Activated CD8-positive, alpha-beta memory T cell treated with anti-CD3 and anti-CD28 coated beads for 36 hours (primary cell): ENCODE results near the gene RSKR. TPM values are rescaled to one million over a fixed set of nuclear protein-coding genes. Genes with fewer than 3 reads are reported as not detected.

Source experiments
- CTCF ChIA-PET: fragments of 350-600 bp; sonication (Branson Sonifier 250); formaldehyde crosslinking; loops from one replicate; lab custom pipeline; 2021; ENCODE audit warnings: antibody characterized with exemption; lab: Charles Lee
- POLR2A ChIA-PET: fragments of 350-600 bp; sonication (Branson Sonifier 250); formaldehyde crosslinking; loops from one replicate; lab custom pipeline; 2021; ENCODE audit warnings: antibody characterized with exemption; lab: Charles Lee
- total RNA-seq, 2 experiments: library from RNA; stranded (reverse); gene quantifications; one replicate each; pipeline ENCODE4 v1.2.3, GENCODE V29; 2021

RSKR gene
- total RNA-seq, 2 experiments from 2014 or later = 20.7 to 23.1 TPM

DNA sequence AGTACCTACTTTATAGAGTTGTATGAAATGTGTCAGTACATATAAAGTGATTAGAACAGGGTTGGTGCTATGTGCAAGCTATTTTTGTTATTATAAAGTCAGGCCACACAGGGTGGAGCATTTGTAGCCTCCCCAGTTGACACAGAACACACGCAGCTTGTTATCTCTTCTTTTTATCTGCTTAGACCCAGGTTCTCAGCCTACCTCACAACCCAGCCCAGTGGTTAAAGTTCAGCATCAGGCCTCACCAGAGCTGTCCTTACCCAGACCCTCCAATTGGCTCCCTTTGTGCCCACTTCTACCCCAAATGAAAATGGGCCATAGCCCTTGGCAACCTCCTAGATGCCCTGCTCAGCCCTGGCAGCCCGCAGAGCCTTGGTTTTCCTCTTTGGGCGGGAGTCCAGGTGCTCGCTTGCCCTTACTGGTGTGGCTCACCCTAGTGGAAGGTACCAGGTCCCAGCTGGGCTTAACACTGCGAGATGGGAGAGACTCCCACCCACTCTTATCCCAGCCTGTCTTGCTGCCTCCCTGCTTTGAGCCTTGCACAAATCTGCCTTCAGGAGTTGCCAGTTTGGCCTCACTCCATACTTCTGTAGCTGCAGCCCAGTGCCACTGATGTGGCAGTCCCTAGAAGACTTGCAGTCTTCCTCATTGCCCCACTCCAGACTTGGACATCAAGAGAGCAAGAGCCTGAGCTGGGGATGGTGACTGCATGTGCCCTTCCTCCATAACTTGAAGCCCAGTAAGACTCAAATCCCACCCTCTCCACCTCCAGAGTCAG lies 41.5 kb downstream of the RSKR start:
- CTCF ChIA-PET = interaction anchor here (1.0 to 2.1 kb wide), 2 partner anchors 18 to 25 kb away, joined by 3 to 10 read pairs; no protein-coding TSS in a partner anchor
- POLR2A ChIA-PET = interaction anchor here (0.6 to 1.5 kb wide), 5 partner anchors 21 to 147 kb away, joined by 3 to 5 read pairs (median 3); partner anchors contain the start of gene RPL23A

DNA sequence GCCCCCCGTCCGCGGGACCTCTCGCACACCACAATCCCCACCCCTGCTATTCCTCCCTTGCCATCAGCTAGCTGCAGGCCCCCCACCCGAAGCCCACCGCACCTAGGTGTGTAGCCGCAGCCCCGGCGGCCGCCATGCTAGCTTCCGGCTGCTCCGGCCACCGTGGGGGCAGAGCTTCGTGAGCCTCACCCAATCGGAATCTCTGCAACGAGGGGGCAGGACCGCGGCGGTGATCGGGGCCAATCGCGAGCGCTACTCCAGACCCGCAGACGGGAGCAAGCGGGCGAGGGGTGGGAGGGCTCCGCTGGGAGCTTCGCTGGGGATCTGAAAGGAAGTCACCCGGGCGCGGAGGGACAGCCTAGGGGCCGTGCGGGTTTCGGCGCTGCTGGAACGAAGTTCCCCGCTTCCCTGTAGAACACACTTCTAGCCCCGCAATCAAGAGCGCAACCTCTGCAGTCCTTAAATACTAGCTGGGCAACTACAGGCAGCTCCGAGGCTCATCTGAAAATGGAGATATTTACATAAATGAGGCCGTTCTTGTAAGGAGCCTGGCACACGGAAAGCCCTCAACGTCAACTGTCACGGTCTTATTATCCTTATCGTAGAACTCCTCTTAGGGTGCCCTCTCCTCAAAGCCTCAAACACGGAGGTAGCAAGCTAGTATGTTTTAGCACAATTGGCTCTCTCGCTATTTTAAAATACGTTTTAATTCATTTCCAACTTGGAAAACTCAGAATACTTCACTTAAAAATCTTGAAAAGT lies 42.4 kb downstream of the RSKR start, which contains the start of gene PIGS:
Gene PIGS, minus strand, starts transcription at position 164 of the 762 bp plus-strand sequence. Its CDS starts 28 bp downstream, at position 136.
- ChIA-PET POLR2A (interaction anchor here (0.6 to 1.8 kb wide), 10 partner anchors 20 to 236 kb away, joined by 3 to 8 read pairs (median 4); partner anchors contain the start of genes BLTP2, RPL23A and TNFAIP1), CTCF (interaction anchor here (0.7 to 2.1 kb wide), 5 partner anchors 9 to 42 kb away, joined by 3 to 10 read pairs (median 3); no protein-coding TSS in a partner anchor)

DNA sequence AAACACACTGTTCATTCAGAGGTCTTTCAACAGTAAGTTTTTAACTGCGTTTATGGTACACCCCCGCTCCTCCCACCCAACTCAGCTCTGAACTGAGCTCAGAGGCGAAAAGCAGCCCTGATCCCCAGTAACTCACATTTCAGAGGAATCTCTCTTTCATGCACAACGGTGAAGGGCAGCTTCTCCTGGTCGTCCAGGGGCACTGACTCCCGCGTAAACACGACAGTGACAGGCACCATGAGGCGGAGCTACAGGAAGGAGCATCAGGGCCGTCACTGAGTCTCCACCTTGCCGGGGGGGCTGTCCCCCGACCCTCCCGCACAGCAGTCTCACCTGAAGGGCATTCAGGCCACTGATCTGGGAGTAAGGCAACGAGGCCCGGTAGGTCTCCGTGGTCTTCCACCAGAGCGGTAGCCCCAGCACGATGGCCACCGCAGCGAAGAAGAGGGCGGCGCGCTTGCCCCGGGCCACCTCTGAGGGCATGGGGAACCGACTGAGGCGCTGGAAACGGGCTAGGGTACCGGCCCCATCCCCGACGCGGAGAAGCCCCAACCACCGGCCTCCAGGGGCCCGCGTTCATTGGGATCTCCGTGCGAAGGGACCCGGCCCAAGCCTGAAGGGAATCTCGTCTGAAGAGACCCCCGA lies 43.1 kb downstream of the RSKR start:
- ChIA-PET POLR2A (interaction anchor here (0.6 to 1.8 kb wide), 7 partner anchors 21 to 235 kb away, joined by 3 to 8 read pairs (median 4); partner anchors contain the start of genes BLTP2, RPL23A and TNFAIP1), CTCF (interaction anchor here (0.6 to 2.1 kb wide), 8 partner anchors 10 to 218 kb away, joined by 3 to 10 read pairs (median 4); no protein-coding TSS in a partner anchor)

- POLR2A ChIA-PET = no interaction called here
- CTCF ChIA-PET = interaction anchor here (1.2 kb wide), 1 partner anchor 16 kb away, joined by 5 read pairs; no protein-coding TSS in a partner anchor
These were observed 44.5 kb downstream of the RSKR start for GRCh38 chr17:28569446-28569845.

DNA sequence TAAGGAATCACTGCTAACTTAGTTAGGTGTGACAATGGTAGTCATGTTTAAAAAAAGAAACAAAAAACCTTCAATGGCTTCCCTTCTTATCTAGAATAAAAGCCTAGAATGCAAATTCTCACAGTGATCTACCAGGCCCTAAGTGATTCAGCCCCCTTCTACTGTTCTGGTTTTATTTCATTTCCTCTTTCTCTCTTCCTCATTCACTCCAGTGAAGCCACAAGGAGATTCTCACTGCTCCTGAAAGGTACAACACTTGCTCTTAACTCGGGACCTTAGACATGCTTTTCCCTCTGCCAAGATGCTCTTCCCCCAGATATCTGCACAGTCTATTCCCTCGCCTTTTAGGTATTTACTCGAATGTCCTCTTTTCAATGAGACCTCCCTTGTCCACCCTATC lies 46.4 kb downstream of the RSKR start:
- ChIA-PET CTCF (no interaction called here), POLR2A (no interaction called here)

DNA sequence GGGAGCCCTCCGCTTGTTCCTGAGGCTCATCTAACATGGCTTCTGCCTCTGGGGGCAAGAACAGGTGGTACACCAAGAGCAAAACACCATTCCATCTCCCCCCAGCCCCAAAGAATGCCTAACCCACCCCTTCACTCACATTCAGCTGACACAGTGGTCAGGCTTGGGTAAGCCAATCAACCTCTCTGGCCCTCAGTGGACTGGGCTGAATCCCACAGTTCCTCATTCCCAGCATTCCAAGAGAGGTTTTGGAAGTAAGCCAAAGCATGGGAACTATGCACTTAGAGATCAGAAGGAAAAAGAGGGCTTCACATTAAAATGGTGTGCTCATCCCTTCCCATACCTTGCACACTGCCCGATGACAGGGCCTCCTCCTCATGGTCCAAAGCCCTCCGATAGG lies 50.5 kb downstream of the RSKR start:
- CTCF ChIA-PET = no interaction called here
- POLR2A ChIA-PET = no interaction called here

Other genes with a start within 250 kb of the RSKR start
- not detected for gene SEBOX, start 249.0 kb downstream of the RSKR start, total RNA-seq
- gene VTN, start 243.9 kb downstream of the RSKR start, total RNA-seq = under 1 TPM; 0.13 to 0.38 TPM
- 10 to 100 TPM; 34.8 to 35.3 TPM for gene SARM1, start 242.5 kb downstream of the RSKR start, total RNA-seq
- gene SLC46A1, start 208.0 kb downstream of the RSKR start, total RNA-seq = 1 to 10 TPM; 6.6 to 6.7 TPM
- not detected for gene SLC13A2, start 140.5 kb downstream of the RSKR start, total RNA-seq
- gene FOXN1, start 107.8 kb downstream of the RSKR start, total RNA-seq = not detected
- gene UNC119, start 61.6 kb downstream of the RSKR start, total RNA-seq = 10 to 100 TPM; 27.8 to 35.8 TPM
- gene PIGS, start 42.7 kb downstream of the RSKR start, total RNA-seq = 10 to 100 TPM; 50.0 to 50.3 TPM
- gene ALDOC, start 37.3 kb downstream of the RSKR start, total RNA-seq = 10 to 100 TPM; 35.1 to 36.2 TPM
- 10 to 100 TPM; 94.4 to 95.4 TPM for gene SPAG5, start 15.2 kb downstream of the RSKR start, total RNA-seq
- 100 to 1,000 TPM; 202 to 216 TPM for gene BLTP2, start 31.0 kb upstream of the RSKR start, total RNA-seq
- 10 to 100 TPM; 44.7 to 47.1 TPM for gene SDF2, start 47.7 kb upstream of the RSKR start, total RNA-seq
- gene SUPT6H, start 48.0 kb upstream of the RSKR start, total RNA-seq = 10 to 100 TPM; 81.7 to 82.6 TPM
- gene PROCA1, start 97.7 kb upstream of the RSKR start, total RNA-seq = 1 to 10 TPM; 3.9 to 4.8 TPM
- 10 to 100 TPM in 1 of 2 experiments, 1 to 10 TPM in 1; 8.5 to 11.7 TPM for gene RAB34, start 103.7 kb upstream of the RSKR start, total RNA-seq
- 1,000 to 10,000 TPM; 2,504 to 2,566 TPM for gene RPL23A, start 105.8 kb upstream of the RSKR start, total RNA-seq
- 10 to 100 TPM; 20.1 to 22.0 TPM for gene TLCD1, start 112.0 kb upstream of the RSKR start, total RNA-seq
- 1 to 10 TPM; 6.0 to 6.8 TPM for gene NEK8, start 114.6 kb upstream of the RSKR start, total RNA-seq
- gene TRAF4, start 129.8 kb upstream of the RSKR start, total RNA-seq = 100 to 1,000 TPM; 158 to 159 TPM
- gene FAM222B, start 228.6 kb upstream of the RSKR start, total RNA-seq = 10 to 100 TPM; 20.1 to 20.3 TPM
- gene ERAL1, start 240.8 kb upstream of the RSKR start, total RNA-seq = 10 to 100 TPM; 72.3 to 76.4 TPM